Heart left ventricle (tissue), 16 donors: ENCODE measurements around the gene SLC14A1. TPM values are rescaled to one million over a fixed set of nuclear protein-coding genes. Genes with fewer than 3 reads are reported as not detected.

Source experiments
- ATAC-seq, 4 donors: fragments of 200-7000 bp; cut with Tn5 transposase; one replicate each; pipeline ENCODE4 v1.9.1; 2020 to 2022; ENCODE audit warnings: moderate library complexity in 4 of 4, mild to moderate bottlenecking in 3 of 4, moderate number of reproducible peaks in 1 of 4
- DNase-seq, 5 donors: peaks; one replicate each; pipeline ENCODE4 v3.0.0-alpha.2; 2020
- H3K27ac ChIP-seq, 12 donors: fragments of 200-600 bp; sonication (generic) in 4 of 12; one replicate each; pipeline versions ENCODE4 v1.5.0 to v1.8.0; 2016 to 2022; ENCODE audit warnings: mild to moderate bottlenecking in 2 of 12
- H3K27me3 ChIP-seq, 9 donors: fragments of 200-600 bp; sonication (generic) in 2 of 9; one replicate each; pipeline versions ENCODE4 v1.5.1 to v1.8.0; 2016 to 2022; ENCODE audit warnings: mild to moderate bottlenecking in 3 of 9
- H3K36me3 ChIP-seq, 9 donors: fragments of 200-600 bp; sonication (generic) in 2 of 9; one replicate each; pipeline versions ENCODE4 v1.5.0 to v1.8.0; 2018 to 2022; ENCODE audit warnings: mild to moderate bottlenecking in 2 of 9
- H3K4me1 ChIP-seq, 12 donors: fragments of 200-600 bp; sonication (generic) in 4 of 12; one replicate each; pipeline versions ENCODE4 v1.5.0 to v1.8.0; 2016 to 2022; ENCODE audit warnings: mild to moderate bottlenecking in 3 of 12
- H3K4me3 ChIP-seq, 12 donors: fragments of 200-600 bp; sonication (generic) in 4 of 12; one replicate each; pipeline versions ENCODE4 v1.5.0 to v1.8.0; 2017 to 2022; ENCODE audit warnings: mild to moderate bottlenecking in 9 of 12, moderate library complexity in 4 of 12
- H3K9me3 ChIP-seq, 12 donors: fragments of 200-600 bp; sonication (generic) in 4 of 12; one replicate each; pipeline versions ENCODE4 v1.5.0 to v1.8.0; 2016 to 2022; ENCODE audit warnings: mild to moderate bottlenecking in 1 of 12
- CTCF ChIP-seq, 12 donors: fragments of 200-600 bp; sonication (generic) in 4 of 12; IDR thresholded peaks; one replicate each; pipeline versions ENCODE4 v1.5.0 to v1.8.0; 2018 to 2022; ENCODE audit warnings: antibody characterized with exemption in 12 of 12, mild to moderate bottlenecking in 5 of 12
- POLR2A ChIP-seq, 2 donors: fragments of 450-650 bp; IDR thresholded peaks; one replicate each; pipeline ENCODE4 v1.6.1; 2017; ENCODE audit warnings: antibody characterized with exemption in 2 of 2, mild to moderate bottlenecking in 2 of 2, moderate library complexity in 2 of 2
- WGBS, 4 donors: extraction: QIAGEN DNeasy Blood & Tissue Kit in 2 of 4; methylation state at CpG; one replicate each; pipeline versions ENCODE4 v1.1.5 to v1.1.7; 2013 to 2018; 5-methylcytosine and 5-hydroxymethylcytosine counted together
- intact Hi-C, 10 donors: fragments of 100-400 bp; cut with DNase I; formaldehyde crosslinking; loops; one replicate each; pipeline versions ENCODE4 v1.11.1 to v1.14.2; 2022
- long read RNA-seq, 3 donors: library from polyadenylated mRNA; unstranded; transcript quantifications; one replicate each; pipeline ENCODE4 v2.0.0, GENCODE V29; 2020 to 2021
- polyA plus RNA-seq, 2 donors: library from polyadenylated mRNA; stranded (reverse); fragments of 200-250 nt; gene quantifications; one replicate each; pipeline ENCODE4 v1.2.3, GENCODE V29; 2013
- total RNA-seq, 9 donors: library from RNA; depleted of rRNA in 2 of 9; stranded (reverse); fragments of >200 nt in 2 of 9; fragmentation: NEBNext Ultra II Directional in 3 of 9; extraction: Animal tissue kit (Norgen Biotek cat#: 25700) in 3 of 9; gene quantifications; one replicate each; pipeline versions ENCODE4 v1.1.0 to v1.2.4, GENCODE V29; 2016 to 2023
- donor health status: ischemic (EF 13 %, LVEDD 7.1; RV severe dilation, severe dysfunction).
- donor health status: healthy with polysubstance abuse.
- donor health status: DM: no; HTN: yes; CAD: no.
- donor health status: DM: no; HTN: no; CAD: no.
- donor health status: ischemic (EF 25% LVEDD 6.9; RV normal size, moderate dysfunction).
- donor health status: ischemic (EF 25% LVEDD 5.7; RV mildly dilated, moderate dysfunction).
- donor health status: healthy.
- donor health status: DM: yes; HTN: yes; CAD: no.
- donor health status: ischemic (EF 35%, LVEDD 5.7; RV mildly dilated, moderate dysfunction).
- donor health status: nonischemic (EF 11% LVEDD 7.7; RV severe dilation, severe dysfunction).
- donor health status: DM: yes; HTN: yes; CAD: no.
- donor health status: PGD.
- donor health status: ischemic (EF 29% LVEDD 5.4; RV normal size, mild dysfunction).
- donor health status: nonischemic (EF 23%, LVEDD 6.1; RV moderate dilation, normal function).

Gene SLC14A1
- total RNA-seq (10 to 100 TPM in 8 of 9 donors, 1 to 10 TPM in 1; 8.9 to 50.1 (median 19.4) TPM), polyA plus RNA-seq (10 to 100 TPM in 1 of 2 donors, 1 to 10 TPM in 1; 7.1 to 16.0 TPM)
- long read RNA-seq, donor 1, transcript SLC14A1-217 (3 exons, 554 nt): major isoform, 8 of 12 reads
- long read RNA-seq, donor 1, partial matches to known transcripts: 0 of 12 reads
- long read RNA-seq, donor 1, other reads (novel, unspliced or antisense): 4 of 12 reads
- long read RNA-seq, donor 2, transcript SLC14A1-217 (3 exons, 554 nt): major isoform, 22 of 22 reads
- long read RNA-seq, donor 2, partial matches to known transcripts: 0 of 22 reads
- long read RNA-seq, donor 2, other reads (novel, unspliced or antisense): 0 of 22 reads
- long read RNA-seq, donor 3, partial matches to known transcripts: 0 of 2 reads
- long read RNA-seq, donor 3, other reads (novel, unspliced or antisense): 1 of 2 reads

GRCh38 chr18:45723567-45724355, at the start of gene SLC14A1:
TSS of gene SLC14A1 (plus strand) at chr18:45724181. CDS start at chr18:45730321, 6,140 bp downstream.
- H3K4me3 ChIP-seq: no peak within 1 kb of the TSS

GRCh38 chr18:45677276-45677807, 46.6 kb upstream of the SLC14A1 start:
- ATAC-seq: no peak
- H3K9me3 ChIP-seq: no peaks in the 10 kb centered on the region
- WGBS, 4 donors: 87 to 96% (median 91%) methylated on average over 4 of the region's 4 CpGs
- H3K36me3 ChIP-seq: no peaks in the 10 kb centered on the region
- H3K27ac ChIP-seq: no peak overlapping the region
- H3K27me3 ChIP-seq: no peaks in the 10 kb centered on the region
- no peak for DNase-seq
- intact Hi-C loops: no loop called here
- no peaks in the 10 kb centered on the region for H3K4me1 ChIP-seq
- no peak for TF ChIP-seq POLR2A (IDR thresholded peaks at IDR 0.05)
- no peak overlapping the region for H3K4me3 ChIP-seq

More at GRCh38 chr18:45723567-45724355, at the start of gene SLC14A1:
- no peak for TF ChIP-seq CTCF (IDR thresholded peaks at IDR 0.05)
- TF ChIP-seq POLR2A (IDR thresholded peaks at IDR 0.05): no peak
- 66 to 84% (median 73%) methylated on average over 6 of the region's 6 CpGs for WGBS, 4 donors
- Histone ChIP-seq H3K36me3 (no peaks in the 10 kb centered on the region), H3K4me1 (peaks cover 0 to 4% (median 0%) of the 10 kb centered on the region in 12 donors), H3K9me3 (no peaks in the 10 kb centered on the region), H3K27ac (no peak within 1 kb of the TSS), H3K27me3 (peaks cover 0 to 6% (median 0%) of the 10 kb centered on the region in 9 donors)
- DNase-seq (no peak), ATAC-seq (no peak)
- intact Hi-C loops: loop anchor here in 9 of 10 donors (1.0 to 5.0 kb wide), 6 partner anchors 54 to 157 kb away; no protein-coding TSS in a partner anchor

GRCh38 chr18:45678441-45678840, 45.5 kb upstream of the SLC14A1 start:
- ATAC-seq (no peak), DNase-seq (no peak)
- TF ChIP-seq CTCF (IDR thresholded peaks at IDR 0.05): no peak
- no peak for TF ChIP-seq POLR2A (IDR thresholded peaks at IDR 0.05)
- no peak overlapping the region for H3K4me3 ChIP-seq
- WGBS, 4 donors: 84 to 90% (median 87%) methylated on average over 4 of the region's 4 CpGs
- intact Hi-C loops: no loop called here
- no peaks in the 10 kb centered on the region for H3K9me3 ChIP-seq
- H3K4me1 ChIP-seq: peaks cover 0 to 5% (median 0%) of the 10 kb centered on the region in 12 donors
- no peak overlapping the region for H3K27ac ChIP-seq
- no peaks in the 10 kb centered on the region for H3K27me3 ChIP-seq
- no peaks in the 10 kb centered on the region for H3K36me3 ChIP-seq

GRCh38 chr18:45678850-45679249, 45.1 kb upstream of the SLC14A1 start:
- DNase-seq (no peak), ATAC-seq (no peak)
- no peak overlapping the region for H3K27ac ChIP-seq
- intact Hi-C loops: no loop called here
- no peaks in the 10 kb centered on the region for H3K9me3 ChIP-seq
- TF ChIP-seq POLR2A (IDR thresholded peaks at IDR 0.05): no peak
- TF ChIP-seq CTCF (IDR thresholded peaks at IDR 0.05): no peak
- no peaks in the 10 kb centered on the region for H3K27me3 ChIP-seq
- 51 to 63% (median 54%) methylated on average over 1 of the region's 1 CpG for WGBS, 4 donors
- H3K4me3 ChIP-seq: no peak overlapping the region
- no peaks in the 10 kb centered on the region for H3K36me3 ChIP-seq
- peaks cover 0 to 7% (median 0%) of the 10 kb centered on the region in 12 donors for H3K4me1 ChIP-seq
